A673 (cell line): ENCODE results near the gene TIPIN. TPM values are rescaled to one million over a fixed set of nuclear protein-coding genes. Genes with fewer than 3 reads are reported as not detected.

Experiments used
- BruUV-seq: library from RNA; stranded (reverse); fragments of 400-500 nt; replicated peaks from 2 replicates; lab custom pipeline; 2021; lab: Mats Ljungman, UMichigan
- CTCF ChIA-PET: fragments of 300-600 bp; sonication (Branson Sonifier 250); formaldehyde crosslinking; loops from one replicate; lab custom pipeline; 2022; ENCODE audit warnings: antibody characterized with exemption; lab: Charles Lee
- POLR2A ChIA-PET: fragments of 300-600 bp; sonication (Branson Sonifier 250); formaldehyde crosslinking; loops from one replicate; lab custom pipeline; 2022; ENCODE audit warnings: antibody characterized with exemption; ENCODE audit not compliant: low non-redundant PET; lab: Charles Lee
- DNase-seq: peaks from one replicate; pipeline ENCODE4 v3.0.0-alpha.2; 2015; ENCODE audit warnings: low spot score
- H3K27ac ChIP-seq: fragments of 200-600 bp; sonication (generic); 2 replicates; pipeline ENCODE4 v1.5.1; 2016; ENCODE audit warnings: mixed run types, low read depth, mild to moderate bottlenecking, mixed read lengths, antibody characterized with exemption, low read length; ENCODE audit not compliant: poor library complexity, severe bottlenecking
- H3K27me3 ChIP-seq: fragments of 200-600 bp; sonication (generic); replicated peaks from 2 replicates; pipeline ENCODE4 v1.6.1; 2017; ENCODE audit warnings: mixed run types, low read depth, mild to moderate bottlenecking, mixed read lengths, antibody characterized with exemption, low read length; ENCODE audit not compliant: insufficient read depth, poor library complexity
- H3K36me3 ChIP-seq: fragments of 200-600 bp; sonication (generic); 2 replicates; pipeline ENCODE4 v1.6.1; 2016; ENCODE audit warnings: mixed run types, mild to moderate bottlenecking, mixed read lengths, antibody characterized with exemption, low read length; ENCODE audit not compliant: insufficient read depth, poor library complexity, severe bottlenecking
- H3K4me1 ChIP-seq: fragments of 200-600 bp; sonication (generic); 2 replicates; pipeline ENCODE4 v1.6.1; 2017; ENCODE audit warnings: mixed run types, mild to moderate bottlenecking, mixed read lengths, antibody characterized with exemption, low read length; ENCODE audit not compliant: insufficient read depth, poor library complexity, severe bottlenecking
- H3K4me3 ChIP-seq: fragments of 200-600 bp; sonication (generic); 2 replicates; pipeline ENCODE4 v1.5.1; 2016; ENCODE audit warnings: low read depth, mixed run types, mild to moderate bottlenecking, mixed read lengths, low read length; ENCODE audit not compliant: poor library complexity, severe bottlenecking
- H3K9me3 ChIP-seq: fragments of 200-600 bp; sonication (generic); 2 replicates; pipeline ENCODE4 v1.6.1; 2016; ENCODE audit warnings: mixed run types, low read depth, mild to moderate bottlenecking, mixed read lengths, antibody characterized with exemption, low read length; ENCODE audit not compliant: poor library complexity, severe bottlenecking
- CTCF ChIP-seq: fragments of 300-800, 200-600 bp; sonication (generic); conservative IDR thresholded peaks from 2 replicates; pipeline ENCODE4 v1.5.1; 2017; ENCODE audit warnings: low read depth, mild to moderate bottlenecking, antibody characterized with exemption, low read length, moderate library complexity, mixed read lengths
- EZH2 ChIP-seq: fragments of 200-600 bp; sonication (generic); IDR thresholded peaks from 2 replicates; pipeline ENCODE4 v1.6.1; 2017; ENCODE audit warnings: borderline replicate concordance, low read depth, mild to moderate bottlenecking, mixed read lengths, antibody characterized with exemption, low read length; ENCODE audit not compliant: poor library complexity, severe bottlenecking
- intact Hi-C: fragments of 100-400 bp; cut with micrococcal nuclease; formaldehyde crosslinking; loops from one replicate; pipeline ENCODE4 v1.10.0; 2022; ENCODE audit not compliant: unreplicated experiment
- total RNA-seq: library from RNA; stranded (reverse); gene quantifications from 2 replicates; pipeline ENCODE4 v1.2.3, GENCODE V29; 2021

TIPIN gene
- total RNA-seq, 1 experiment from 2014 or later: 42.1 TPM

DNA sequence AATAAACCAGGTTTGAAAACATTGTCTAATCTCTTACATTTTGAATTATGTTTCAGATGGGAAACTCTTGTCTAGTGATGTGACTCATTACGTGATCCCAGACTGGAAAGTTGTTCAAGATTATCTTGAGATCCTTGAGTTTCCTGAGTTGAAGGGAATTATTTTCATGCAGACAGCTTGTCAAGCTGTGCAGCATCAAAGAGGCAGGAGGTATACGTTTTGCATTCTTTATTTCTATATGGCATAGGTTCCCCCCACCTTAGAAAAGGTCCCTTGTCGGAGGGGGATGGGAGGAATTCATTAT, 61.6 kb downstream of the TIPIN start:
- intact Hi-C loops: no loop called here
- no peak overlapping the region for H3K27ac ChIP-seq

GRCh38 chr15:66294157-66294931, 62.1 kb downstream of the TIPIN start:
- peak; percentile 49 for DNase-seq
- H3K9me3 ChIP-seq: no peaks in the 10 kb centered on the region
- no peaks in the 10 kb centered on the region for H3K36me3 ChIP-seq
- ChIA-PET POLR2A (interaction anchor here (0.5 kb wide), 1 partner anchor 8 kb away, joined by 3 read pairs; no protein-coding TSS in a partner anchor), CTCF (no interaction called here)
- H3K27ac ChIP-seq: peak overlapping the region; percentile 64
- H3K4me1 ChIP-seq: peaks cover 58% of the 10 kb centered on the region
- no peaks in the 10 kb centered on the region for H3K27me3 ChIP-seq
- intact Hi-C loops: no loop called here
- BruUV-seq: no TSS peak
- TF ChIP-seq EZH2: no peak
- TF ChIP-seq CTCF: no peak
- H3K4me3 ChIP-seq: peak overlapping the region; percentile 50

More for the DNA sequence above, 61.6 kb downstream of the TIPIN start:
- peaks cover 53% of the 10 kb centered on the region for H3K4me1 ChIP-seq
- H3K4me3 ChIP-seq: no peak overlapping the region
- peak; percentile 22 for DNase-seq
- no peaks in the 10 kb centered on the region for H3K9me3 ChIP-seq
- POLR2A ChIA-PET: interaction anchor here (0.5 kb wide), 1 partner anchor 9 kb away, joined by 3 read pairs; no protein-coding TSS in a partner anchor
- no TSS peak for BruUV-seq
- H3K36me3 ChIP-seq: no peaks in the 10 kb centered on the region
- CTCF ChIA-PET: no interaction called here
- TF ChIP-seq CTCF (no peak), EZH2 (no peak)
- H3K27me3 ChIP-seq: no peaks in the 10 kb centered on the region

DNA sequence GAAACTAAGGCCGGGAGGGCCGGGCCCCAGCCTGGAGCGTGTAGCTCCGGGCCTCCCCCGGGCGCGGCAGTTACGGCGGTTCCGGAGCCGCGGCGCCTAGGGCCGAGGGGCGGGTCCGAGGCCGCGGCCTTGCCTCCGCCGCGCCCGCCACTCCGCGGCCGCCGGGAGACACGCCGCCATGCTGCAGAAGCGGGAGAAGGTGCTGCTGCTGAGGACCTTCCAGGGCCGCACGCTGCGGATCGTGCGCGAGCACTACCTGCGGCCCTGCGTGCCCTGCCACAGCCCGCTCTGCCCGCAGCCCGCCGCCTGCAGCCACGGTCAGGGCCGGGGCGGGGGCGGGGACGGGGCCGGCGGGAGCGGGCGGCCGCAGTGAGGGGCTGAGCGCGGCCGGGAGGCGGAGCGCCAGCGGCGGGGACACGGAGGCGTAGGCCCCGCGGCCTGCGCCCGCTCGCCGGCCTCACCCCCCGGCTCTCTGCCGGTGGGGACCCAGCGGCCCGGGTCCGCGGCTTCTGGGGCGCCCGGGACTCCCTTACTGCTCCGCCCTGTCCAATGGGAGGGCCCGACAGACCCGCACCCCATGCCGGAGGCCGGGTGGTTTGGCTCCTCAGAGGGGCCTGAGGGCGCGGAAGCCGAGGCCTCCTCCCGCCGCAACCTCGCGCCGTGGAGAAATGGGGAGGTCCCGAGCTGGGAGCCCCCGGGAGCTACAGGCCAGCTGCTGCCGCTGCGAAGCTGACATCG, 62.9 kb downstream of the TIPIN start, which contains the start of gene DIS3L:
TSS of gene DIS3L (plus strand) at position 150 of the 738 bp plus-strand sequence. CDS start at position 179, 29 bp downstream.
- POLR2A ChIA-PET: interaction anchor here (0.5 kb wide), 1 partner anchor 44 kb away, joined by 4 read pairs; no protein-coding TSS in a partner anchor
- intact Hi-C loops: no loop called here
- BruUV-seq: no TSS peak
- H3K4me3 ChIP-seq: peak within 1 kb of the TSS; percentile 50
- peak; percentile 49 for DNase-seq
- no peak for TF ChIP-seq EZH2
- TF ChIP-seq CTCF: no peak
- H3K36me3 ChIP-seq: no peaks in the 10 kb centered on the region
- CTCF ChIA-PET: no interaction called here
- peak within 1 kb of the TSS; percentile 76 for H3K27ac ChIP-seq
- H3K27me3 ChIP-seq: no peaks in the 10 kb centered on the region
- H3K9me3 ChIP-seq: no peaks in the 10 kb centered on the region
- H3K4me1 ChIP-seq: peaks cover 58% of the 10 kb centered on the region
